ENCODE measurements around the gene ZFP28.

The ZFP28 gene

DNA sequence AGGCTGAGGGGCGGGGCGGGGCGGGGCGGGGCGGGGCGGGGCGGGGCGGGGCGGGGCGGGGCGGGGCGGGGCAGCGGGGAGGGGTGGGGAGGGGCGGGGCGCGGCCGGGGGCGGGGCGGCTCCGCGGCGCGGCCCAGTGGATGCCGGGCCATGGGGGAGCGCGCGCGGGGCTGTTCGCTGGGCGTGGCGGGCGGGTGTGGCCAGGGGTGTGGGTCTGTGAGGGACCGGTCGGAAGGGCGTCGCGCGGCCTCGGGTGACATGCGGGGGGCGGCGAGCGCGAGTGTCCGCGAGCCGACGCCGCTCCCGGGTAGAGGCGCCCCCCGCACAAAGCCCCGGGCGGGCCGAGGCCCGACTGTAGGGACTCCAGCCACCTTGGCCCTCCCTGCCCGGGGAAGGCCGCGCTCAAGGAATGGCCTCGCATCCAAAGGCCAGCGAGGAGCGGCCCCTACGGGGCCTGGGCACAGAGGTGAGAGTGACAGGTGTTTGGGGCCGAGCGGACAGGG, at the start of gene ZFP28:
Gene ZFP28 (plus strand): TSS at position 188 of the 503 bp plus-strand sequence. CDS start 71 bp downstream, at position 259.
- DNase-seq, result no peak

DNA sequence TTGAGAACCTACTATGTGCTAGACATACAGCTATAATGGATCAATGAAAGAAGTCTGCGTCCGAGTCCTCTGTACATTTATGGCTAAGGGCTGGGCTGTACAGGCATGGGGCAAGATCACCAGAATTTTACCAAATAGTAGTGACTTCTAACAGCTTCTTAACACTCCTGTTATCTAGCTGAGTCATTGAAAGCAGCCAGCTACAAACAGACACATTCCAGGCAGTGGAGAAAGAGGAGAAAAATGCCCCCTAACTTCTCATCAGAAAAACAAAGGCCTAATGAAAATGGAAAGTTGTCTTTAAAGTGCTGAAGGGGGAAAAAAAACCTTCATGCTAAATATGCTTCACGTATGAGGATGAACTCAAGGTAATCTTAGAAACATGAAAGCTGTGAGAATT, 47.3 kb upstream of the ZFP28 start:
- no peak for DNase-seq

DNA sequence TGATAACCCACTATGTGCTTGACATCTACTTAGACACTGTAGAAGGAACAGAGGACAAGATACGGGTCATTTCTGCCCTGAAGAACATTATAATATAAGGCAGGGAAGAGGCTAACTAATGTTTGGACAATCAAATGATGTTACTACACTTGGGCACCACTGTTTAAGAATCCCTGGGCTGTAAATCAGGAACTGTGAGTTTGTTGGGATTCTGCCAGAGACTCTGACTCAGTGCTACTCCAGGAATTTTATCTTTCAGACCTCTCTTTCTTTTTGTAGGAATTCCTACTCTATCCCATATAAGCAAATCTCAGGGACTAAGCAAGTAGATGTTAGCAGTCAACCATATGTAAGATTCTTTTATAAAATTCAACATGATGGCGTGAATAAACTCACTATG, 34.2 kb upstream of the ZFP28 start:
- DNase-seq, result no peak

DNA sequence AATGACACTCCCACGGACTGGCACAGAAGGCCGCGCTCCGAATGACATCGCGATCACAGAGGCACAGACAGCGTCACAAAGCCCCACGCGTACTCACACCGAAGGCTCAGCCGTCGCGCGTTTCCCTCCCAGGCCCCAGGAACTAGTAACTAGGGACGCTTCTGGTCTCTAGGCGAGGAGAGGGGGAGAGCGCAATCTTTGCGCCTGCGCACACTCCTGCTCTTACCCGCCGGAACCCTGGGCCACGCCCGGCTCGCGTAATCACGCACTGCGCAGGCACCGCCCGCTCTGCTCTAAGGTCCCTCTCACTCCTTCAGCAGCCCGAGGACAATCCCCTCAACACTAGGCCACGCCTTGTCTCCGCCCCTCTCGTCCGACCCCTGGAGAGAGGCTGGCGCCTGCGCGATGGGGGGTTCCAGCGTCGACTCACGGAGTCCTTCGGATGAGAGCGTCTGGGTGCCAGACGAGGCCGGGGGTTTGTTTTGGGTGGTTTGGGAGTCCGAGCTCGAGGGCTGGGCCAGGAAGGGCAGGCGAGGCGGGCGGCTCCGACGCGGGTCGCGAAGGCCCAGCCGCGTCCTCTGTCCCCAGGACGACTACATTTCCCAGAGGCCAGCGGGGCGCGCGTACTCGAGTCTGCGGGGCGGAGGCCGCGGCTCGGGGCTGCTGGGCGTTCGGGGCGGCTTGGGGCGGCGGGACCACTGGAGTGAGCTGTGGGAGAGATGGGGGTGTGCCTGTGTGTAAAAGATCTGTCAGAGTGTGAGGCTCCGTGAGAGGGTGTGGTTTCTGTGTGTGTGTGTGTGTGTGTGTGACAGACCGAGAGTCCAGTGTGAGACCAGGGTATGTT, 31.1 kb upstream of the ZFP28 start, which contains the start of gene ZNF471:
Gene ZNF471 (plus strand): TSS at position 410 of the 844 bp plus-strand sequence. CDS start 3,717 bp downstream, outside the sequence.
- DNase-seq, result peak; percentile 89

DNA sequence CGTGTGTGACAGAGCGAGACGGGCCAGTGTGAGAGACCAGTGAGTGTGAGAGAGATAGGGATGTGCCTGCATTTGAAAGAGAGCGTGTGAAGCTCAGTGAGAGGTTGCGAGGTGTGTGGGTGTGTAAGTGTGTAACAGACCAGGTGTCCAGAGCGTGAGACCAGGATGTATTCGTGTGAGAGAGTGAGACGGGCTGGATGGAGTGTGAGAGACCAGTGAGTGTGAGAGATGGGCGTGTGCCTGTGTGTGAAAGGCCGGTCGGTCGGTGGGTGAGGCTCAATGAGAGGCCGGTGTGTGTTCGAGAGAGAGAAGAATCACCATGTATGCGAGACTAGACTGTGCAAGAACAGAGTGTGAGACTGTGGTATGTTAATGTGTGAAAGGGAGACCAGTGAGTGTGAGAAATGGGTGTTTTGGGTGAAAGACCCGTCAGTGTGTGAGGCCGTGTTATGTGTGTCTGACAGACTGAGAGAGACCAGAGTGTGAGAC, 30.4 kb upstream of the ZFP28 start:
- peak; percentile 2 for DNase-seq

DNA sequence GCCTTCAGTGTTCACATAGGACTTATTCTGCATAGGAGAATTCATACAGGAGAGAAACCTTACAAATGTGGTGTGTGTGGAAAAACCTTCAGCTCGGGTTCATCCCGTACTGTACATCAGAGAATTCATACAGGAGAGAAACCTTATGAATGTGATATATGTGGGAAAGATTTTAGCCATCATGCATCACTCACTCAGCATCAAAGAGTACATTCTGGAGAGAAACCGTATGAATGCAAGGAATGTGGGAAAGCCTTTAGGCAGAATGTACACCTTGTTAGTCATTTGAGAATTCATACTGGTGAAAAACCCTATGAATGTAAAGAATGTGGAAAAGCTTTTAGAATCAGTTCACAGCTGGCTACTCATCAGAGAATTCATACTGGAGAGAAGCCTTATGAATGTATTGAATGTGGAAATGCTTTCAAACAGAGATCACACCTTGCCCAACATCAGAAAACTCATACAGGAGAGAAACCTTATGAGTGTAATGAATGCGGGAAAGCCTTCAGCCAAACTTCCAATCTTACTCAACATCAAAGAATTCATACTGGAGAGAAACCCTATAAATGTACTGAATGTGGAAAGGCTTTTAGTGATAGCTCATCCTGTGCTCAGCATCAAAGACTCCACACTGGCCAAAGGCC, 13.4 kb upstream of the ZFP28 start:
- DNase-seq, result no peak

DNA sequence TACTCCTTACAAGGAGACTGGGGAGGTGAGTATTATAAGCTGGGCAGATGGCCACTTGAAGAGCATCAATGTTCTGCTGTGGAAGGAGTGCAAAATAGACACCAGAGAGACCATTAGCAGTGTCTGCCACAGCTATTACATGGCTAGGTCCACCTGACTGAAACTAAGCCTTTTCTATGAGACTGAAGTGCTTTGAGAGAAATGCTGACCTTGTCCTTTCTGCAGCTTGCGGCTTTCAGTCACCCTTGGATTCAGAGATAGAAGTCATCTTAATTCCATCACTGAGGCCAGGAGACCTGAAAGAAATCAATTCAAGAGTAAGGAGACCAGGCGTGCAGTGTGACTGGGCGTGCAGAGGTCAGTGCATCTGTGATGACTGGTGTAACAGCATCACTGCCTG, 1.3 kb upstream of the ZFP28 start:
- DNase-seq, result no peak

DNA sequence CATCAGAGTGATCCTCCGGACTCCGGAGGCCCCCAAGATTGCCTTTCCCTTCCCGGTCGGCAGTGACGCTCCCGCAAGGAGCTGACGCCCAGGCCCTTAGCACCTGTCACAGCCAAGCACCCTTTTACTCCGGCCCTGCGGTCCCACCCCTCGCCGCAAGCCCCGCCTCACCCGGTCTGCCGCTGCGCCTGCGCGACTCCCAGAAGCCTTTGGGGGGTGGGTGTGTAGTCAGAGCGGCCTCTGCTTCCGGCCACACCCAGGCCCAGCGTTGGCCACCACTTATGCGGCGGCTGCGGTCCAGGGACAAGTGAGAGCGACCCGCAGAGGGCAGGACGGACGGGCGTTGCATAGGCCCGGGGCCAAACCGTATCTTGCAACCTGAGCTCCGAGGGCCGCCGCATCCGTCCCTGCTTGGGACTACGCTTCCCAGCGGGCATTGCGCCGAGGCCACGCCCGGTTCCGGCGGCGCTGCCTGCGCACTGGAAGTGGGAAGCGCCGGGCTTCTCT, 441 bp upstream of the ZFP28 start:
- DNase-seq, result peak; percentile 92

DNA sequence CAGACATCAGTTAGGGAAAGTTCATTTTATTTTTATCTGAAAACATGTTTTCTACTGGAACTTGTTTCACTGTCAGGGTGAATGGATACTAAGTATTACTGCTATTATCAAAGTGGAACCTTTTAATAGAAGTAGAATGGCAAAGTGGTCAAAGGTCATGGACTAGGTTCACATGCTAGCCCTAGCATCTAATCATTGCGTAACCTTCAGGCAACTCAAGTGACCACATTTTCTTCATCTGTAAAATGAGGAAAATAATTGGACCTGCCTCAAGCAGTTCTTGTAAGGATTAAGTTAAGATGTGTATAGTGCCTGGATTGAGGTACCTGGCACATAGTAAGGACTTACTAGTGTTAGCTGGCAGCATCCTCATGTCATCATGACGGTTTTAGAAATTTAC, 5.0 kb downstream of the ZFP28 start:
- no peak for DNase-seq

DNA sequence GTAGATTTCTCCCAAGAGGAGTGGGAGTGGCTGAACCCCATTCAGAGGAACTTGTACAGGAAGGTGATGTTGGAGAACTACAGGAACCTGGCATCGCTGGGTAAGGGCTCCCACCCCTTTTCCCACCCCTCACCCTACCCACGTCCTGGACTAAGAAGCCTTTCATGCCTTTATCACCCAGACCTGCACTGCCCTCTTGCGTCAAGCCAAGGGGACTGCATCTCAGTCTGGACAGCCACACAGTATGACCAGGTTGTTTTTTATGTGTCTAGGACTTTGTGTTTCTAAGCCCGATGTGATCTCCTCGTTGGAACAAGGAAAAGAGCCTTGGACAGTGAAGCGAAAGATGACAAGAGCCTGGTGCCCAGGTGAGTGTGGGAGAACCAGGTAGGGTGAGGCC, 8.8 kb downstream of the ZFP28 start:
- DNase-seq, result no peak

DNA sequence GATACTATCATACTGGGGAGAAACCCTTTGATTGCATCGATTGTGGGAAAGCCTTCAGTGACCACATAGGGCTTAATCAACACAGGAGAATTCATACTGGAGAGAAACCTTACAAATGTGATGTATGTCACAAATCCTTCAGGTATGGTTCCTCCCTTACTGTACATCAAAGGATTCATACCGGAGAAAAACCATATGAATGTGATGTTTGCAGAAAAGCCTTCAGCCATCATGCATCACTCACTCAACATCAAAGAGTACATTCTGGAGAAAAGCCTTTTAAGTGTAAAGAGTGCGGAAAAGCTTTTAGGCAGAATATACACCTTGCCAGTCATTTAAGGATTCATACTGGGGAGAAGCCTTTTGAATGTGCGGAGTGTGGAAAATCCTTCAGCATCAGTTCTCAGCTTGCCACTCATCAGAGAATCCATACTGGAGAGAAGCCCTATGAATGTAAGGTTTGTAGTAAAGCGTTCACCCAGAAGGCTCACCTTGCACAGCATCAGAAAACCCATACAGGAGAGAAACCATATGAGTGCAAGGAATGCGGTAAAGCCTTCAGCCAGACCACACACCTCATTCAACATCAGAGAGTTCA, 15.6 kb downstream of the ZFP28 start:
- DNase-seq, result no peak

DNA sequence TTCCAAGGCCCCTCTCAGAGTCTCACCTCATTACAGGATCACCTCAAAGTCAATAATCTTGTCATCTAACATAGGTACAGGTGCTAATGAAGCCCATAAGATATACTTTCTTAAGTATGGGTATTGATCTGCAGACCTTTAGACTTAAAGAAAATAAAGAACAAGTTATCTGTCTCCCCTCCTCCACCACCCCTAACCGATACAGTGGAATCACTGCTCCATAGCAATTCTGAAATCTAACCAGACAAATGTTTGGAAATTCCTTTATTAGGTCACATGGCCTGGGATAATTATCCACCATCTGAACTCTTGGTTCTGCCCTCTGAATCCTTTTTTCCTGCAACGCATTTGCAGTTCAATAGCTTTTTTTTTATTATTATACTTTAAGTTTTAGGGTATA, 24.0 kb downstream of the ZFP28 start:
- DNase-seq, result no peak

DNA sequence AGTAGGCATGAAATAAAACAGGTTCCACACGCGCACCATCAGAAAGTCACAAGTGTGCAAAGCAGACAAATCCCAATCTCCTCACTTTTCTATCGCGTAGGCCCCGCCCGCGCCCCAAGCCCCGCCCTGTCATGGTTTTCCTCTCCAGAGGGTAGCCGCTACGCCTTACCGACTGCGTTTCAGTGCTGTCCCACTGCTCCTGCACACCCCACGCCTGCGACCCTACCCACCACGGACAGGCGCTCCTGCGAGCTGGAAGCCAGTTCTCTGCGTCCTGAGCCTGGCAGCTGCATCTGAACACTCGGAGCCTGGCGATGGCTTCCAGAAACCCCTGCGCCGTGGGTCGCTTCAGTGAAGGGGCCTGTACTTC, 28.1 kb downstream of the ZFP28 start:
- peak; percentile 53 for DNase-seq

DNA sequence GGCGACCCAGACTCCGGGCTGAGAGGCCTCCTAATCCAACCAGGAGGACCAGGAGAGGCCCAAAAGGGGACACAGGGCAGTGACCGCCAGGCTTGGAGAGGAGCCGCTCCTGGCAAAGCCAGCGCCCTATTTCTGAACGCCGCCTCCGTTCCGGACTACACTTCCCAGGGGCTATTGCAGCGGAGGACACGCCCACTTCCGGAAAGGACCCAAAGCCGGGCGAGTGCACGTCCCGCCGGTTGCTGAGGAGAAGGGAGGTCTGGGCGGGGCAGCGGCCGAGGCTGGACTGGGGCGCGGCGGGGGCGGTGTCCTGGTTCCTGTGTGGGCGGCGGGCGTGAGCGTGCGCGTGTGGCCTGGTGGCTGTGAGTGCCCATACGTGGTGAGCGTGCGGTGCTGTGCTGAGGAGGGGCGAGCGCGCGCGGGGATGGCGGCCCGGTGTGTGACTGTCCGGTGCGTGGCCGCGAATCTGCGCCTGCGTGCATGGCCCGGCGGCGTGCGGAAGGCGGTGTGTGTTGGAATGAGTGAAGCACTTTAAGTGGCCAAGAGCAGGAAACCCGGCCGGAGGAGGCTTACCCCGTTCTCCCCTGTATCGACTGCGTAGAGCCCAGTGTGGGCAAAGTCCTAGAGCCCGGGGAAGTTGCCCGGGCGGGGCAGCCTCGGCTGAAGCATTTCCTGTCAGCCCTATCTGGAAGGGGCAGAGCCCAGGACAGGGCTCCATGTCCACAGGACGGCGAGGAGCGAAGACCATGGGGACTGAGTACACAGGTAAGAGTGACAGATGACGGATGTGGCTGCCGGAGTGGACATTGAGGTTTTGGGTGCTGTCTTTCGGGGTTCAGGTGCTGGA, 28.7 kb downstream of the ZFP28 start, which contains the start of gene ZNF470:
Gene ZNF470 (plus strand): TSS at position 195 of the 847 bp plus-strand sequence. CDS start 2,844 bp downstream, outside the sequence.
- peak; percentile 91 for DNase-seq

DNA sequence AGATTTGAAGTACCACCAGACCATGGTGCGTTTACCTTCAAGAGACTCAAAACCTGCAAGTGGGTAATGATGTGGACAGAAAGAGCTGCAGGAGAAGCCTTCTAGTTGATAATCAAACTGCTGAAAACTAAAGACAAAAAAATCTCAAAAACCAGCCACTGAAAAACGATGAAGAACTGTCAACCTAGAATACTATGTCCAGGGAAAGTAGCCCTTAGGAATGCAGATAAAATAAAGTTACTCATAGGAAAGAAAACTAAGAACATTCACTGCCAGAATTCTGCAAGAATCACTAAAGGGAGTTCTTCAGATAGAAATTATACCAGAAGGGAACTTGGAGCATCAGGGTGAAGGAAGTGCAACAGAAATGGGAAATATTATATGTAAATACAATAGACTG, 33.8 kb downstream of the ZFP28 start:
- no peak for DNase-seq

DNA sequence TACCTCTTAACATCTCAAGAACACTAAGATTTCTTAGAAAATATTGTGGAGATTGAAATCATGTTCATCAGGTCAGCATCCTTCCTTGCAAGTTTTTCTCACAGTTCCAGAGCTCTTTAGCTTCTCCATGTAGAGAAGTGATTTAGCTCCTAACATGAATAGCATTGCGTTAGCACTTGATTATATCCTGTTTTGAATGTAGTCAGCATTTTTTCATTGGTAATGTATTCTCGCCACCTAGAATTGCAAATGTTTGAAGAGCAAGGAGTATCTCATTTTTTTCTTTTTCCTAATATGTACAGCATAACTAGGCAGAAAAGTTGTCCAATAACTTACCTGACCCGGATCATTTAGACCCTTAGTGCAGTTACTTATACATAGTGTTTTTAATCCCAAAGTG, 35.2 kb downstream of the ZFP28 start:
- no peak for DNase-seq

DNA sequence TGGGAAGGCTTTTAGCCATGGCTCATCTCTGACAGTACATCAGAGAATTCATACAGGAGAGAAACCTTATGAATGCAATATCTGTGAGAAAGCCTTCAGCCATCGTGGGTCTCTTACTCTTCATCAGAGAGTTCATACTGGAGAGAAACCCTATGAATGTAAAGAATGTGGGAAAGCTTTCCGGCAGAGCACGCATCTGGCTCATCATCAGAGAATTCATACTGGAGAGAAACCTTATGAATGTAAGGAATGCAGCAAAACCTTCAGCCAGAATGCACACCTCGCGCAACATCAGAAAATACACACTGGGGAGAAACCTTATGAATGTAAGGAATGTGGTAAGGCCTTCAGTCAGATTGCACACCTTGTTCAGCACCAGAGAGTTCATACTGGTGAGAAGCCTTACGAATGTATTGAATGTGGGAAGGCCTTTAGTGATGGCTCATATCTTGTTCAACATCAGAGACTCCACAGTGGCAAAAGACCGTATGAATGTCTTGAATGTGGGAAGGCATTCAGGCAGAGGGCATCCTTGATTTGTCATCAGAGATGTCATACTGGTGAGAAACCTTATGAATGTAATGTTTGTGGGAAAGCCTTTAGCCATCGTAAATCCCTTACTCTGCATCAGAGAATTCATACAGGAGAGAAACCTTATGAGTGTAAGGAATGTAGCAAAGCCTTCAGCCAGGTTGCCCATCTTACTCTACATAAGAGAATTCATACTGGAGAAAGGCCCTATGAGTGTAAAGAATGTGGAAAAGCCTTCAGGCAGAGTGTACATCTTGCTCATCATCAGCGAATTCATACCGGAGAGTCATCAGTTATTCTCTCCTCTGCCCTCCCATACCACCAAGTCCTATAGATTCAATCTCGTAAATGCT, 39.2 kb downstream of the ZFP28 start:
- DNase-seq, result no peak

DNA sequence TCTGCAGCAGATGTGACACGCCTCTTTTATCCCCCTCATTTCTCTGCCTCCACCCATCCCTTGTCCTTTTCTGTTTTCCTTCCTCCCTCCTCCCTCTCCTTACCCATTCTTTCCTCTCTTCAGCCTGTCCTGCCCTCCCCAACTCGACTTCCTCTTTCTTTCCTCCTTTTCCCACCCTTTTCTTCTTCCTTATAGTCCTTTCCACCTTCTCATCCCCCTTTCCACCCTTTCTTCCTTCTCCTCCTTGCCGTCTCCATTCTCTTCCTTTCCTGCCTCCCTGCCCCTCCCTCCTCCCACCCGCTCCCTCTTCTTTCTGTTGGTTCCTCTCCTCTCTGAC, 55.7 kb downstream of the ZFP28 start:
- no peak for DNase-seq

DNA sequence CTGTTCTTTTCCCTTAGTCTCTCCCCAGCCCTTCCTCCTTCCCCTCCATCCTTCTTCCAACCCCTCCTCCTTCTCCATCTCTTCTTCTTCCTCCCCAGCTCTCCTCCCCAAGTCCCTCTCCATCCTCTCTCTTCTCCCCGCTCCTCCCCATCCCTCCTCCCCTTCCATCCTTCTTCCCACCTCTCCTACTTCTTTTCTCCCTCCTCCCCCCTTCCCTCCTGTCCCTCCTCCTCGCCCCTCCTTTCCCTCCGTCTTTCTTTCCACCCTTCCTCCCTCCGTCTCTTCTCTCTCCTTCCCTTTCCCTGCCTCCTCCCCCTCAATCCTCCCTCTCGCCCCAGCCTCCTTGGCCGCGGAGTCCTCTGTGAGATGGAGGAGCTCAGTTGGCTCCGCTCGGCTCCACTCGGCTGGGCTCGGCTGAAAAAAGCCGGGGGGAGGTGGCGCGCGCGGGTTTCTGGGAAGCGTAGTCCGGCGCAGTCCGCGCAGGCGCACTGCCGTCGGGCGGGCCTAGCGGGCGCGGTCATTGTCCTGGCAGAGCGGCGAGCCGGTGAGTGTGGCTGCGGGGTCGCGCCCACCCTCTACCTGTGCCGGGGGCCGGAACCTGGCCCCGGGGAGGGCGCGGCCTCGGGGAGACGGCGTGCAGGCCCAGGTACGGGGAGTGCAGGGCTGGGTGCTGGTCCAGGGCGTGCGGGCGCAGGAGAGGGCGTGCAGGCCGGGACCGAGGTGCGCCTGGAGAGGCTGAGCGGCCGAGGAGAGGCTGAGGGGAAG, 56.2 kb downstream of the ZFP28 start, which contains the start of gene ZNF71:
Gene ZNF71 (plus strand): TSS at position 520 of the 765 bp plus-strand sequence. CDS start 6,257 bp downstream, outside the sequence.
- DNase-seq, result peak; percentile 90

DNA sequence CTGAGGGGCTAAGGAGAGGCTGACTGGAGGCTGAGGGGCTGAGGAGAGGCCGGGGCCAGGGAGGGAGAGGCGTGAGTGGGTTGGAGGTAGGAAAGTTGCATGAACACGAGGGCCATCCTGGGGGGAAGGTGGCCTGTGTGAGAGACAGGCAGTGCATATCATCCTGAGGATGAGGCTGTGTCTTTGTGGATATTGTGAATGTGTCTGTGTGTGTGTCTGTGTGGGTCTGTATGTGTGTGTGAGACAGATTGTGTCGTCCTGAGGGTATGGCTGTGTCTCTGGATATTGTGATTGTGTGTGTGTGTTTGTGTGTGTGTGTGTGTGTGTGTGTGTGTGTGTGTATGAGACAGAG, 56.8 kb downstream of the ZFP28 start:
- DNase-seq, result no peak
